Endothelial cell of umbilical vein (primary cell): Measurements from ENCODE around the gene CD226. TPM values are rescaled to one million over a fixed set of nuclear protein-coding genes. Genes with fewer than 3 reads are reported as not detected.

Source experiments
- Bru-seq: library from RNA; stranded (reverse); fragments of 400-500 nt; gene quantifications from one replicate; lab custom pipeline; 2021; lab: Mats Ljungman, UMichigan
- BruChase-seq, 2 experiments: library from RNA; stranded (reverse); fragments of 400-500 nt; gene quantifications; one replicate each; lab custom pipeline; 2021; lab: Mats Ljungman, UMichigan
- BruUV-seq: library from RNA; stranded (reverse); fragments of 400-500 nt; replicated peaks from 2 replicates; lab custom pipeline; 2021; lab: Mats Ljungman, UMichigan
- CTCF ChIA-PET: fragments of 300-600, 350-600 bp; sonication (Branson Sonifier 250); formaldehyde crosslinking; loops from one replicate; lab custom pipeline; 2021; ENCODE audit warnings: antibody characterized with exemption, inconsistent platforms; lab: Charles Lee
- POLR2A ChIA-PET: fragments of 300-600, 350-600 bp; sonication (Branson Sonifier 250); formaldehyde crosslinking; loops from one replicate; lab custom pipeline; 2021; ENCODE audit warnings: antibody characterized with exemption, inconsistent platforms; lab: Charles Lee
- DNase-seq: peaks from one replicate; pipeline ENCODE4 v3.0.0-alpha.2; 2011; ENCODE audit warnings: low read depth, low spot score
- FAIRE-seq: peaks from 2 replicates; lab custom pipeline; 2011; peaks lifted over from hg19 to GRCh38; lab: Jason Lieb, UNC
- H2AFZ ChIP-seq: 2 replicates; pipeline ENCODE4 v1.6.0; 2012; ENCODE audit warnings: low read depth, low read length, control low read depth, inconsistent platforms
- H3K27ac ChIP-seq: 2 replicates; pipeline ENCODE4 v1.5.1; 2011; ENCODE audit warnings: low read depth, mild to moderate bottlenecking, control low read depth, low read length, moderate library complexity; ENCODE audit not compliant: insufficient read depth
- H3K27me3 ChIP-seq, 2 experiments: 2 replicates each; pipeline versions ENCODE4 v1.6.0 to v1.6.1; 2011; ENCODE audit warnings: low read length in 2 of 2, mixed read lengths in 1 of 2; ENCODE audit not compliant: control insufficient read depth in 2 of 2, insufficient read depth in 2 of 2
- H3K36me3 ChIP-seq, 2 experiments: 2 replicates in 1 of 2; 3 replicates in 1 of 2; pipeline ENCODE4 v1.5.1; 2011; ENCODE audit warnings: low read length in 2 of 2, mild to moderate bottlenecking in 1 of 2, moderate library complexity in 1 of 2; ENCODE audit not compliant: control insufficient read depth in 2 of 2, insufficient read depth in 2 of 2; ENCODE audit errors: extremely low read depth in 1 of 2
- H3K4me1 ChIP-seq: 3 replicates; pipeline ENCODE4 v1.5.1; 2011; ENCODE audit warnings: mild to moderate bottlenecking, low read length; ENCODE audit not compliant: control insufficient read depth, insufficient read depth; ENCODE audit errors: extremely low read depth
- H3K4me2 ChIP-seq: 2 replicates; pipeline ENCODE4 v1.6.1; 2011; ENCODE audit warnings: low read length, control low read depth, mixed read lengths; ENCODE audit not compliant: insufficient read depth
- H3K4me3 ChIP-seq, 3 experiments: fragments of 200-600 bp in 1 of 3; sonication (generic), shearing (Covaris generic) in 1 of 3; replicated peaks in 1 of 3; 2 replicates each; pipeline ENCODE4 v1.5.1; 2011 to 2016; ENCODE audit warnings: control low read depth in 3 of 3, low read length in 3 of 3, mild to moderate bottlenecking in 2 of 3, inconsistent platforms in 1 of 3, low read depth in 1 of 3, moderate library complexity in 1 of 3; ENCODE audit not compliant: insufficient read depth in 1 of 3
- H3K79me2 ChIP-seq: 2 replicates; pipeline ENCODE4 v1.6.0; 2012; ENCODE audit warnings: low read length, inconsistent platforms; ENCODE audit not compliant: control insufficient read depth, insufficient read depth
- H3K9ac ChIP-seq: replicated peaks from 2 replicates; pipeline ENCODE3; 2011; ENCODE audit warnings: low read length, control low read depth; ENCODE audit not compliant: insufficient read depth; ENCODE audit errors: extremely low read depth
- H3K9me1 ChIP-seq: replicated peaks from 3 replicates; pipeline ENCODE4 v1.6.0; 2011; ENCODE audit warnings: mild to moderate bottlenecking, low read length; ENCODE audit not compliant: control insufficient read depth, insufficient read depth; ENCODE audit errors: extremely low read depth
- H3K9me3 ChIP-seq: replicated peaks from 2 replicates; pipeline ENCODE4 v1.5.1; 2012; ENCODE audit warnings: low read length, inconsistent platforms; ENCODE audit not compliant: control insufficient read depth, insufficient read depth
- H4K20me1 ChIP-seq: replicated peaks from 2 replicates; pipeline ENCODE3; 2011; ENCODE audit warnings: mild to moderate bottlenecking, low read length; ENCODE audit not compliant: control insufficient read depth, insufficient read depth; ENCODE audit errors: extremely low read depth
- CTCF ChIP-seq, 2 donors: IDR thresholded peaks; 1 replicate in 1 of 2; 2 replicates in 1 of 2; pipeline ENCODE4 v1.5.1; 2011; ENCODE audit warnings: low read length in 2 of 2, mild to moderate bottlenecking in 2 of 2, moderate library complexity in 2 of 2, control low read depth in 1 of 2, inconsistent platforms in 1 of 2, low read depth in 1 of 2; ENCODE audit not compliant: insufficient read depth in 1 of 2; ENCODE audit errors: extremely low read depth in 1 of 2
- EZH2 ChIP-seq: IDR thresholded peaks from 2 replicates; pipeline ENCODE4 v1.6.1; 2012; ENCODE audit warnings: borderline replicate concordance, low read depth, mild to moderate bottlenecking, moderate library complexity, low read length, inconsistent platforms; ENCODE audit not compliant: severe bottlenecking
- FOS ChIP-seq: IDR thresholded peaks from 2 replicates; pipeline ENCODE4 v1.6.1; 2011; ENCODE audit warnings: mild to moderate bottlenecking, low read length, moderate library complexity, borderline replicate concordance; ENCODE audit not compliant: insufficient read depth
- GATA2 ChIP-seq: IDR thresholded peaks from 2 replicates; pipeline ENCODE4 v1.7.0; 2011; ENCODE audit warnings: low read depth, mild to moderate bottlenecking, moderate library complexity, mixed read lengths, low read length; ENCODE audit not compliant: insufficient read length, insufficient read depth
- JUN ChIP-seq: IDR thresholded peaks from 2 replicates; pipeline ENCODE4 v1.6.1; 2011; ENCODE audit warnings: borderline replicate concordance, low read depth; ENCODE audit not compliant: insufficient read length, insufficient read depth
- MAX ChIP-seq: IDR thresholded peaks from 2 replicates; pipeline ENCODE4 v1.6.1; 2011; ENCODE audit not compliant: insufficient read depth, insufficient read length
- MYC ChIP-seq: IDR thresholded peaks from one replicate; pipeline ENCODE4 v1.6.1; 2011; ENCODE audit warnings: mild to moderate bottlenecking, low read depth, low read length
- POLR2A ChIP-seq: IDR thresholded peaks from 2 replicates; pipeline ENCODE4 v1.6.1; 2012; ENCODE audit warnings: low read depth, mild to moderate bottlenecking, control low read depth, low read length
- POLR2AphosphoS5 ChIP-seq: IDR thresholded peaks from 2 replicates; pipeline ENCODE4 v1.6.1; 2012; ENCODE audit warnings: low read depth, mild to moderate bottlenecking, control low read depth, low read length, moderate library complexity; ENCODE audit not compliant: insufficient read depth
- dilution Hi-C: fragments of 300-500 bp; cut with MboI; formaldehyde crosslinking; loops from one replicate; pipeline ENCODE4 v1.15.0; 2019; ENCODE audit warnings: low sequenced_read_pairs; ENCODE audit not compliant: extremely low pct_ligation_motif_present
- intact Hi-C: fragments of 100-400 bp; cut with micrococcal nuclease; formaldehyde crosslinking; loops from one replicate; pipeline ENCODE4 v1.10.0; 2022
- long read RNA-seq: library from polyadenylated mRNA; stranded (forward); transcript quantifications from one replicate; pipeline ENCODE4 v2.0.0, GENCODE V29; 2021
- polyA minus RNA-seq, 3 experiments: library from RNA; depleted of rRNA, polyadenylated mRNA; stranded (reverse); fragments of >200 nt; gene quantifications; 1 replicate in 1 of 3; 2 replicates in 2 of 3; pipeline ENCODE4 v1.2.3, GENCODE V29; 2011
- polyA plus RNA-seq, 4 experiments: library from polyadenylated mRNA; depleted of rRNA in 3 of 4; stranded (reverse) in 3 of 4; unstranded in 1 of 4; fragments of >200 nt; gene quantifications; 2 replicates each; pipeline versions ENCODE4 v1.2.1 to v1.2.3, GENCODE V29; 2011 to 2012; ENCODE audit warnings: missing spikeins in 1 of 4
- total RNA-seq: library from RNA; stranded (reverse); gene quantifications from 2 replicates; pipeline ENCODE4 v1.2.3, GENCODE V29; 2021

Gene CD226
- total RNA-seq (0.20 and 0.25 TPM in 2 replicates), polyA plus RNA-seq (0.06 TPM in 1 of 2 replicates, not detected in the other), polyA minus RNA-seq (0.68 and 0.98 TPM in 2 replicates), Bru-seq, nascent RNA (percentile 27 among the genes with signal in this experiment), BruChase-seq, experiment 1, labeled RNA remaining after a 6-hour chase (percentile 27 among the genes with signal in this experiment), BruChase-seq, experiment 2, labeled RNA remaining after a 2-hour chase (percentile 19 among the genes with signal in this experiment)
- polyA plus RNA-seq (2011; cell fraction: cytosol; rRNA removed): not detected in 2 replicates
- 0.03 and 0.06 TPM in 2 replicates for polyA plus RNA-seq (2011; cell fraction: nucleus; rRNA removed)
- not detected in 2 replicates for polyA plus RNA-seq (2012)
- 2.0 TPM for polyA minus RNA-seq (2011; cell fraction: cytosol; rRNA and poly(A)+ RNA removed)
- 0.82 and 1.7 TPM in 2 replicates for polyA minus RNA-seq (2011; cell fraction: nucleus; rRNA and poly(A)+ RNA removed)
- long read RNA-seq: 0 reads

- no peaks in the 10 kb centered on the region for H3K9me3 ChIP-seq
- H3K4me3 ChIP-seq: no peak within 1 kb of the TSS
- DNase-seq (no peak), FAIRE-seq (no peak)
- H2AFZ ChIP-seq: no peak within 1 kb of the TSS
- ChIA-PET POLR2A (no interaction called here), CTCF (no interaction called here)
- BruUV-seq: no TSS peak
- intact Hi-C loops (no loop called here), dilution Hi-C loops (no loop called here)
- H3K9me1 ChIP-seq: no peaks in the 10 kb centered on the region
- H3K4me1 ChIP-seq: no peaks in the 10 kb centered on the region
- no peak within 1 kb of the TSS for H3K9ac ChIP-seq
- no peaks in the 10 kb centered on the region for H3K79me2 ChIP-seq
- no peak within 1 kb of the TSS for H3K27ac ChIP-seq
- H3K4me2 ChIP-seq: no peak within 1 kb of the TSS
- no peaks in the 10 kb centered on the region for H3K36me3 ChIP-seq
- H4K20me1 ChIP-seq: no peaks in the 10 kb centered on the region
- TF ChIP-seq MYC: no peak
- TF ChIP-seq MAX: no peak
- TF ChIP-seq POLR2AphosphoS5: no peak
- no peak for TF ChIP-seq EZH2
- no peak for TF ChIP-seq JUN
- no peak for TF ChIP-seq POLR2A
- TF ChIP-seq FOS: no peak
- TF ChIP-seq CTCF (IDR thresholded peaks at IDR 0.05; ENCODE audit: extremely low read depth in 1 of 2, insufficient read depth in 1 of 2, low read depth in 1 of 2, low read length in 2 of 2): no peak
- no peak for TF ChIP-seq GATA2
- H3K27me3 ChIP-seq: no peaks in the 10 kb centered on the region
Observed at GRCh38 chr18:69947361-69948133, at the start of gene CD226. Gene CD226, minus strand, starts transcription at chr18:69947873. Its CDS starts 467 bp downstream, at chr18:69947406.
